MG63 (cell line): ENCODE results near the gene NANOS3. TPM values are rescaled to one million over a fixed set of nuclear protein-coding genes. Genes with fewer than 3 reads are reported as not detected.
A peak's percentile ranks its signal among the peaks of the same experiment; 100 is the strongest.
"Not testable (repeated sequence)": the region's sequence is repeated elsewhere in the genome, so short reads cannot be mapped to it uniquely, and the experiment has no call there.

Experiments used
- DNase-seq: peaks from one replicate; pipeline ENCODE4 v3.0.0-alpha.2; 2020
- H3K27me3 ChIP-seq: fragments of 250-450 bp; sonication (Bioruptor Pico); 2 replicates; pipeline ENCODE4 v1.5.1; 2020; ENCODE audit warnings: mild to moderate bottlenecking, moderate library complexity
- H3K36me3 ChIP-seq: fragments of 250-450 bp; sonication (Bioruptor Pico); 2 replicates; pipeline ENCODE4 v1.5.1; 2020; ENCODE audit warnings: mild to moderate bottlenecking, moderate library complexity
- H3K4me3 ChIP-seq: fragments of 250-450 bp; sonication (Bioruptor Pico); 2 replicates; pipeline ENCODE4 v1.5.1; 2020; ENCODE audit warnings: mild to moderate bottlenecking, moderate library complexity
- H3K9me3 ChIP-seq: fragments of 250-450 bp; sonication (Bioruptor Pico); 2 replicates; pipeline ENCODE4 v1.5.1; 2020; ENCODE audit warnings: mild to moderate bottlenecking, moderate library complexity
- total RNA-seq: library from RNA; depleted of rRNA; stranded (reverse); fragments of >200 nt; shearing (Covaris generic); gene quantifications from 2 replicates; pipeline ENCODE4 v1.2.3, GENCODE V29; 2014; ENCODE audit warnings: low replicate concordance

The NANOS3 gene
- total RNA-seq, 1 experiment from 2014 or later, result not detected

GRCh38 chr19:13852171-13852707 lies 24.7 kb upstream of the NANOS3 start:
- H3K27me3 ChIP-seq, H3K36me3 ChIP-seq, H3K9me3 ChIP-seq, H3K4me3 ChIP-seq: not testable (repeated sequence)
- DNase-seq, result peak; percentile 59

- H3K36me3 ChIP-seq, result no peaks in the 10 kb centered on the region
- no peaks in the 10 kb centered on the region; the same call in 1 of the 2 replicates for H3K9me3 ChIP-seq
- no peak overlapping the region for H3K4me3 ChIP-seq
- no peak for DNase-seq
- H3K27me3 ChIP-seq, result no peaks in the 10 kb centered on the region
Measured at GRCh38 chr19:13856497-13856896, 20.4 kb upstream of the NANOS3 start.

- DNase-seq, result peak; percentile 63
- H3K36me3 ChIP-seq, result no peaks in the 10 kb centered on the region
- H3K9me3 ChIP-seq, result no peaks in the 10 kb centered on the region; the same call in 1 of the 2 replicates
- H3K27me3 ChIP-seq, result no peaks in the 10 kb centered on the region
- H3K4me3 ChIP-seq, result no peak overlapping the region
Measured at GRCh38 chr19:13859361-13859880, 17.5 kb upstream of the NANOS3 start.

DNA sequence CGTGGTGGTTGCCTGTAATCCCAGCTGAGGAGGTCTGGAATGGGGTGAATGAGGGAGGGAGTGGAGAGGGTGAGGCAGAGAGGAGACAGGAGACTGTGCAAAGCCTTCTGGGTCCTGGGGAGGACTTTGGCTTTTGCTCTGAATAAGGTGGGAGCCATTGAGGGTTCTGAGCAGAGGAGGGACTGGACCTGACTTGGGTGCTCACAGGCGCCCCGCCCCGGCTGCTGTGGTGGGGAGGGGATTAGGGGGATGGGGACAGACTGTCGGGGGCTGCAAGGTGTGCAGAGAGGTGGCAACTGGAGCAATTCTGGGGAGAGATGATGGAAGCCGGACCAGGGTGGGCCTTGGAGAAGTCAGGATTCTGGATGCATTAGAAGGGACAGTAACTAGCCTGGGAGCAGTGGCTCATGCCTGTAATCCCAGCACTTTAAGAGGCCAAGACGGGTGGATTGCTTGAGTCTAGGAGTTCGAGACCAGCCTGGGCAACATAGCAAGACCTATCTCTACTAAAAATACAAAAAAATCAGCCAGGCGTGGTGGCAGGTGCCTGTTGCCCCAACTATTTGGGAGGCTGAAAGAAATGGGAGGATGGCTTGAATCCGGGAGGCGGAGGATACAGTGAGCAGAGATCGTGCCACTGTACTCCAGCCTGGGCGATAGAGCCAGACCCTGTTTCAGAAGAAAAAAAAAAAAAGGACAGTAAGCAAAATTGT lies 16.1 kb upstream of the NANOS3 start:
- H3K9me3 ChIP-seq, result no peaks in the 10 kb centered on the region; the same call in 1 of the 2 replicates
- DNase-seq, result no peak
- no peaks in the 10 kb centered on the region for H3K27me3 ChIP-seq
- no peaks in the 10 kb centered on the region for H3K36me3 ChIP-seq
- no peak overlapping the region for H3K4me3 ChIP-seq

DNA sequence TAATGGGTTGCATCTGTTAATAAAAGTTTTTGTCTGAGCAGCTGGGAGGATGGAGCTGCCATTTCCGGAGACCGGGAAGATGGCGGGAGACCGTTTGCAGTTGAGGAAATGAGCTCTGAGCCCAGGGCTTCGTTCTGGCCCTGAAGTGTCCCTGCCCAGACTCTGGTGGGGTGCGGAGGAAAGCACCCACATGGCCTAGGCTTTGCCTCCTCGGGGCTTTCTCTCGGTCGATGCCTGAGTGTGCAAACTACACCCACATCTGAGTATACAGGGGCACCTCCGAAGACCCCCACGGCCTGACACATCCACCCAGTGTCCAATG lies 15.6 kb upstream of the NANOS3 start:
- Histone ChIP-seq H3K4me3 (no peak overlapping the region; the same call in 1 of the 2 replicates), H3K9me3 (no peaks in the 10 kb centered on the region; the same call in 1 of the 2 replicates), H3K27me3 (no peaks in the 10 kb centered on the region), H3K36me3 (no peaks in the 10 kb centered on the region)
- no peak for DNase-seq

GRCh38 chr19:13861714-13862531 lies 15.0 kb upstream of the NANOS3 start:
- DNase-seq, result peak; percentile 97
- Histone ChIP-seq H3K4me3 (peak overlapping the region; percentile 37), H3K36me3 (no peaks in the 10 kb centered on the region), H3K27me3 (no peaks in the 10 kb centered on the region), H3K9me3 (no peaks in the 10 kb centered on the region; the same call in 1 of the 2 replicates)

DNA sequence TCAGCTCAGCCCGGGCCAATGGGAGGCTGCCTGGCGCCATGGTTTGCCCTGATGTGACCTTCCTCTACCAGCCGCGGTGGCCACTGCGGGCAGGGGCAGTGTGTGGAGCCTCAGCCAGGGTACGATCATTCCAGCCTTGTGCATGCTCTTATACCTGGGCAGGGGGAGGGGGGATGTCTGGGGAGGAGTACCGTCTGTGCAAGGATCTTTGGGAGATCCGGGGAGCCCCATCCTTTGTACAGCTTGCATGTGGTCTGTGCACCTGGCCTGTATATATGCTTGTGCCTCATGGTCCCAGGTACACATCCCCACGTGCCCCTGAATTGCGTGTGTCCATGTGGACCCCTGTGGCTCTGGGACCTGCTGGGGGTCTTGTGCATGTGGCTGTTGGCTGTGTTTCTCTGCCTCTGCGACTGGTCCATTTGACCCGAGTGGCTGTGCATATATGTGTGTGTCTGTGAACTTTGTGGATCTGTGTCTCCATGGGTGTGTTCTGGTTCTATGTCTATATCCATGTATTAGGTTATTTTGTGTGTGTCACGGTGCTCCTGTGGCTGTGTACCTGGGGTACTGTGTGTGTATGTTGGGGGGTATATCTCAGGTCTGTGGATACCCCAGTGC lies 12.8 kb upstream of the NANOS3 start:
- H3K4me3 ChIP-seq, result no peak overlapping the region; the same call in 1 of the 2 replicates
- no peaks in the 10 kb centered on the region; the same call in 1 of the 2 replicates for H3K9me3 ChIP-seq
- DNase-seq, result no peak
- H3K36me3 ChIP-seq, result no peaks in the 10 kb centered on the region
- H3K27me3 ChIP-seq, result no peaks in the 10 kb centered on the region

DNA sequence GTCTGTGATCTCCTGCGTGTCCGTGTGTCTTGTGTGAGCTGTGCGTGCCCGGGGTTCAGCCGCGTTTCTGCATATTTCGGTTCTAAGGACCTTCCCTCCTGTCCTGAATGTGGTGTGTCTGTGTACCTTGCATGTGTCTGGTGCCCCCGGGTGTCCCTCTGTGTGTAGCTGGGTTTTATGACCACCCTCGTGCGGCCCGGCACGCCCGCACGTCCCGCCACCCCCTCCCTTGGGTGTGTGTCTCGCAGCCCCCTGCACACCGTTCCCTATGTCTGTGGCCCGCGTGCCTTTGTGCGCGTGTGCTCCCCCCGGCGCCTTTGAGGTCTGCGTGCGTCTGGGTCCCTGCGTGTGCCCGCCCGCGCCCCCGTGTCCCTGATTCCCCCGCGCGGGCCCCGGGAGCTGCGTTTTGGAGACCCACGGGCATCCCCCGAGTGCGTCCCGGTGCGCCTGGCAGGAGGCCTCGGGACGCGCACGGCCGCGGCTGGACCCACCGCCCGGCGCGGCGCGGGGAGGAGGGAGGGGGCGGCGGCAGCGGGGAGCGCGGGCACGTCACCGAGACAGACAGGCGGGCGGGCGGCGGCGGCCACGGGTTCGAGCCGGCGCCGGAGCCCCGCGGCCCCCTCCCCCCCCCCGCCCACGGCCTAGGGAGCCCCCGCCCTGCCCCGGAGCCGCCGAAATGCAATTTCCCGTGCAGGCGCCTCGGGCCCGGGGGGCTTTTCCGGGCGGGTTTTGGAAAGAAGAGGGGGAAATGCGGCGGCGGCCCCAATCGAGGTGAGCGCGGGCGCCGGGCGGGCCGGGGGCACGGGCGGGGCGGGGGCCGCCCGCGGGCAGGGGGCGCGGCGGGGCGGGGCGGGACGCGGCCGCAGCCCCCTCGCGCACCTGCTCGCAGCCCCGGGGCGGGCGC lies 12.0 kb upstream of the NANOS3 start:
- no peaks in the 10 kb centered on the region for H3K27me3 ChIP-seq
- no peaks in the 10 kb centered on the region for H3K9me3 ChIP-seq
- H3K36me3 ChIP-seq, result no peaks in the 10 kb centered on the region
- peak overlapping the region; percentile 52 for H3K4me3 ChIP-seq
- DNase-seq, result no peak

GRCh38 chr19:13865571-13866462 lies 11.1 kb upstream of the NANOS3 start:
- Histone ChIP-seq H3K36me3 (no peaks in the 10 kb centered on the region), H3K4me3 (peak overlapping the region; percentile 52), H3K27me3 (no peaks in the 10 kb centered on the region), H3K9me3 (no peaks in the 10 kb centered on the region)
- DNase-seq, result peak; percentile 66

GRCh38 chr19:13866463-13867046 lies 10.4 kb upstream of the NANOS3 start:
- no peaks in the 10 kb centered on the region for H3K9me3 ChIP-seq
- H3K36me3 ChIP-seq, result no peaks in the 10 kb centered on the region
- H3K4me3 ChIP-seq, result peak overlapping the region; percentile 52
- DNase-seq, result no peak
- no peaks in the 10 kb centered on the region for H3K27me3 ChIP-seq

- no peaks in the 10 kb centered on the region for H3K27me3 ChIP-seq
- H3K36me3 ChIP-seq, result no peaks in the 10 kb centered on the region
- no peak for DNase-seq
- H3K9me3 ChIP-seq, result no peaks in the 10 kb centered on the region
- H3K4me3 ChIP-seq, result no peak overlapping the region
Measured at GRCh38 chr19:13868663-13869062, 8.3 kb upstream of the NANOS3 start.

DNA sequence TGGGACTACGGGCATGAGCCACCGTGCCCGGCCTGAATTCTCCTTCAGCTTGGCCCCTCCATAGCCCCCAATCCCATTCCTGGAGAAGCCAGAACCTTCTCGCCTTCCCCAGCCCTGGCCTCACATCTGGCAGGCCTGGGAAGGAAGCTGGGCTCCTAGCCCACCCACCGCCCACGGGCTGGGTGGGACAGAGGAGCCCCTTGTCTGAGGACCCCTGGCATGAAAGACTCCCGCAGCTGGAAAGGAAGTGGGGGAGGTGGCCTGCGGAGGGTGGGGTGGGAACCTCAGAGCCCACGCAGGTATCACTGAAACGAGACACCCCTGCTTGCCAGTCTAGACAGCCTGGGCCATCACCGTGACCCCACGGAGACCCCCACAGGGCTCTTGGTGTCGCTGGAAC lies 7.7 kb upstream of the NANOS3 start:
- no peaks in the 10 kb centered on the region for H3K36me3 ChIP-seq
- no peak for DNase-seq
- no peaks in the 10 kb centered on the region for H3K27me3 ChIP-seq
- H3K4me3 ChIP-seq, result no peak overlapping the region
- no peaks in the 10 kb centered on the region for H3K9me3 ChIP-seq

DNA sequence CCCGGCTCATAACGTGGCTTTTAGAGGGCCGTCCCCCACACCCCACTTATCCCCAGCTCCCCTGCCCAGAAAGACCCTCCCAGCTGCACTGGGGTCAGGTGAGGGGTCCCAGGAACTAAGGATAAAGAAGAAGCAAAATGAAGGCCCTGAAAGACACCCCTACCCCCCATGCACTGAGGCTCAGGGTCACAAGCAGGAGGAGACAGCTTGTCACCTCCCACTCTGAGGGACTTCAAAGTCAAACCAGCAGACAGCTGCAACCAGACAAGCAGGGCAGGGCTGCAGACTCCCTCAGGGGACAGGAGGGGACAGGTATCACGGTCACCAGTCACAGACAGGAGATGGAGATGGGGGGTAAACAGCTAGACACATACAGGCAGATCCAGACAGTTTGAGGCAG lies 6.1 kb upstream of the NANOS3 start:
- no peak for DNase-seq
- H3K9me3 ChIP-seq, result no peaks in the 10 kb centered on the region
- no peaks in the 10 kb centered on the region for H3K36me3 ChIP-seq
- no peaks in the 10 kb centered on the region for H3K27me3 ChIP-seq
- no peak overlapping the region for H3K4me3 ChIP-seq

DNA sequence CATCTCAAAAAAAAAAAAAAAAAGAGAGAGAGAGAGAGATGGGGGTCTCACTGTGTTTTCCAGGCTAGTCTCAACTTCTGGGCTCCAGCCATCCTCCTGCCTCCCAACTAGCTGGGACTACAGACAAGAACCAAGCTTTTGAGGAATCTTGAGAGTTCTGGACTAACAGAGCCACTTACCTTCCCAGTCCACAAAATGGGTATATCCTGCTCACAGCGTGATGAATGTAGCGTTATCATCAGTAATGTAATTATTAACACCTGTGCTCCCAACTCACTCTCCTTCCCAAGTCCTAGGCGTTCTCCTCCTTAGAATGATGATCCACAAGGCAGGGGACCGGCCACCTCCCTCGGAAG lies 4.6 kb upstream of the NANOS3 start:
- no peak overlapping the region for H3K4me3 ChIP-seq
- no peaks in the 10 kb centered on the region for H3K9me3 ChIP-seq
- no peak for DNase-seq
- H3K36me3 ChIP-seq, result no peaks in the 10 kb centered on the region
- no peaks in the 10 kb centered on the region for H3K27me3 ChIP-seq
